Osteoblast (primary cell): ENCODE results near the gene PABPC5. TPM values are rescaled to one million over a fixed set of nuclear protein-coding genes. Genes with fewer than 3 reads are reported as not detected.
A peak's percentile ranks its signal among the peaks of the same experiment; 100 is the strongest.

Source experiments
- DNase-seq: peaks from one replicate; pipeline ENCODE4 v3.0.0; 2011; ENCODE audit warnings: low spot score, mixed read lengths; ENCODE audit not compliant: insufficient read length; ENCODE audit errors: missing footprints
- H2AFZ ChIP-seq: 2 replicates; pipeline ENCODE4 v1.6.0; 2011; ENCODE audit warnings: mild to moderate bottlenecking, low read length
- H3K27ac ChIP-seq: 2 replicates; pipeline ENCODE4 v1.5.1; 2011; ENCODE audit warnings: mild to moderate bottlenecking, low read depth, low read length, moderate library complexity
- H3K27me3 ChIP-seq: 2 replicates; pipeline ENCODE4 v1.6.0; 2012; ENCODE audit warnings: mild to moderate bottlenecking, control low read depth, inconsistent platforms, low read length, moderate library complexity; ENCODE audit not compliant: insufficient read depth
- H3K36me3 ChIP-seq: 2 replicates; pipeline ENCODE4 v1.5.1; 2011; ENCODE audit warnings: mild to moderate bottlenecking, low read length, control low read depth, moderate library complexity; ENCODE audit not compliant: insufficient read depth
- H3K4me1 ChIP-seq: 2 replicates; pipeline ENCODE4 v1.5.1; 2011; ENCODE audit warnings: mild to moderate bottlenecking, low read length, control low read depth, moderate library complexity; ENCODE audit not compliant: insufficient read depth
- H3K4me2 ChIP-seq: 2 replicates; pipeline ENCODE4 v1.6.0; 2011; ENCODE audit warnings: mild to moderate bottlenecking, low read length; ENCODE audit not compliant: insufficient read depth
- H3K4me3 ChIP-seq: fragments of 200-600 bp; sonication (generic); 3 replicates; pipeline ENCODE4 v1.5.1; 2012; ENCODE audit warnings: mild to moderate bottlenecking, low read length, inconsistent platforms; ENCODE audit not compliant: insufficient read depth
- H3K79me2 ChIP-seq: 2 replicates; pipeline ENCODE4 v1.6.0; 2012; ENCODE audit warnings: mild to moderate bottlenecking, low read length, control low read depth, inconsistent platforms; ENCODE audit not compliant: insufficient read depth
- H3K9me3 ChIP-seq: 2 replicates; pipeline ENCODE4 v1.5.1; 2011; ENCODE audit warnings: low read depth, low read length, control low read depth
- H4K20me1 ChIP-seq: 2 replicates; pipeline ENCODE4 v1.6.0; 2012; ENCODE audit warnings: mild to moderate bottlenecking, low read length, control low read depth; ENCODE audit not compliant: insufficient read depth
- CTCF ChIP-seq: IDR thresholded peaks from 2 replicates; pipeline ENCODE4 v1.5.1; 2011; ENCODE audit warnings: mild to moderate bottlenecking, low read depth, low read length, moderate library complexity; ENCODE audit errors: extremely low read depth
- total RNA-seq: library from RNA; depleted of rRNA; stranded (reverse); fragments of >200 nt; gene quantifications from 2 replicates; pipeline ENCODE4 v1.2.3, GENCODE V29; 2012

Gene PABPC5
- 3.2 and 3.6 TPM in 2 replicates for total RNA-seq

GRCh38 chrX:91434351-91435168 is at the start of gene PABPC5:
PABPC5 (plus strand) TSS chrX:91434839; CDS start chrX:91435578, 739 bp downstream.
- Histone ChIP-seq H3K4me2 (peak within 1 kb of the TSS; percentile 37), H3K27ac (peak within 1 kb of the TSS; percentile 57), H4K20me1 (no peaks in the 10 kb centered on the region), H3K9me3 (no peaks in the 10 kb centered on the region), H3K27me3 (no peaks in the 10 kb centered on the region), H3K79me2 (no peaks in the 10 kb centered on the region), H3K36me3 (no peaks in the 10 kb centered on the region), H3K4me3 (peak within 1 kb of the TSS; percentile 71), H2AFZ (peak within 1 kb of the TSS; percentile 94), H3K4me1 (no peaks in the 10 kb centered on the region)
- peak; percentile 82 for DNase-seq
- TF ChIP-seq CTCF = no peak

GRCh38 chrX:91389026-91389425 is 45.6 kb upstream of the PABPC5 start:
- no peak for TF ChIP-seq CTCF
- Histone ChIP-seq H3K27ac (no peak overlapping the region), H3K9me3 (no peaks in the 10 kb centered on the region)

GRCh38 chrX:91414713-91415112 is 19.9 kb upstream of the PABPC5 start:
- Histone ChIP-seq H3K4me1 (no peaks in the 10 kb centered on the region), H3K4me3 (no peak overlapping the region), H3K4me2 (no peak overlapping the region), H3K36me3 (no peaks in the 10 kb centered on the region), H2AFZ (no peak overlapping the region), H3K79me2 (no peaks in the 10 kb centered on the region), H3K27me3 (no peaks in the 10 kb centered on the region), H3K9me3 (no peaks in the 10 kb centered on the region), H3K27ac (no peak overlapping the region), H4K20me1 (no peaks in the 10 kb centered on the region)
- TF ChIP-seq CTCF = peak; percentile 39
- no peak for DNase-seq

More at GRCh38 chrX:91389026-91389425, 45.6 kb upstream of the PABPC5 start:
- H3K4me1 ChIP-seq = no peaks in the 10 kb centered on the region
- no peaks in the 10 kb centered on the region for H4K20me1 ChIP-seq
- no peak overlapping the region for H3K4me3 ChIP-seq
- H2AFZ ChIP-seq = no peak overlapping the region
- no peaks in the 10 kb centered on the region for H3K27me3 ChIP-seq
- H3K4me2 ChIP-seq = no peak overlapping the region
- no peak for DNase-seq
- H3K79me2 ChIP-seq = no peaks in the 10 kb centered on the region
- H3K36me3 ChIP-seq = no peaks in the 10 kb centered on the region

GRCh38 chrX:91435395-91435794 is 756 bp downstream of the PABPC5 start:
- Histone ChIP-seq H2AFZ (peak overlapping the region; percentile 94), H3K27me3 (no peaks in the 10 kb centered on the region), H3K27ac (peak overlapping the region; percentile 57), H3K79me2 (no peaks in the 10 kb centered on the region), H3K4me2 (peak overlapping the region; percentile 37), H3K4me1 (no peaks in the 10 kb centered on the region), H3K4me3 (peak overlapping the region; percentile 71), H4K20me1 (no peaks in the 10 kb centered on the region), H3K36me3 (no peaks in the 10 kb centered on the region), H3K9me3 (no peaks in the 10 kb centered on the region)
- TF ChIP-seq CTCF = no peak
- no peak for DNase-seq
